Activated B cell treated with CpG ODN at 0.5 μM for 24 hours (primary cell): Measurements from ENCODE around the gene GPR180. TPM values are rescaled to one million over a fixed set of nuclear protein-coding genes. Genes with fewer than 3 reads are reported as not detected.

Source experiments
- ATAC-seq: fragments of 200-7000 bp; cut with Tn5 transposase; one replicate; pipeline ENCODE4 v1.10.0; 2021; ENCODE audit warnings: low read depth, mild to moderate bottlenecking, moderate library complexity
- CTCF ChIA-PET: fragments of 350-600 bp; sonication (Branson Sonifier 250); formaldehyde crosslinking; loops from one replicate; lab custom pipeline; 2021; ENCODE audit warnings: antibody characterized with exemption; lab: Charles Lee
- POLR2A ChIA-PET: fragments of 350-600 bp; sonication (Branson Sonifier 250); formaldehyde crosslinking; loops from one replicate; lab custom pipeline; 2021; ENCODE audit warnings: antibody characterized with exemption; lab: Charles Lee
- DNase-seq: peaks from one replicate; pipeline ENCODE4 v3.0.0; 2022
- H3K27ac Mint-ChIP-seq: one replicate; pipeline ENCODE4 v1.8.0; 2020; ENCODE audit warnings: mixed read lengths
- H3K27me3 Mint-ChIP-seq: one replicate; pipeline ENCODE4 v1.8.0; 2021; ENCODE audit warnings: mixed read lengths
- H3K36me3 Mint-ChIP-seq: one replicate; pipeline ENCODE4 v1.8.0; 2021; ENCODE audit warnings: low read depth, mixed read lengths
- H3K4me1 Mint-ChIP-seq: one replicate; pipeline ENCODE4 v1.8.0; 2021; ENCODE audit warnings: mixed read lengths
- H3K4me3 Mint-ChIP-seq: one replicate; pipeline ENCODE4 v1.8.0; 2020; ENCODE audit warnings: mild to moderate bottlenecking, mixed read lengths
- H3K9me3 Mint-ChIP-seq: one replicate; pipeline ENCODE4 v1.8.0; 2020; ENCODE audit warnings: mixed read lengths
- intact Hi-C: fragments of 100-400 bp; cut with micrococcal nuclease; formaldehyde crosslinking; loops from one replicate; pipeline ENCODE4 v1.15.1; 2024
- total RNA-seq: library from RNA; stranded (reverse); gene quantifications from 2 replicates; pipeline ENCODE4 v1.2.3, GENCODE V29; 2022
- TF ChIP-seq, protein P1 (sequence below): fragments of 200-600 bp; IDR thresholded peaks from one replicate; pipeline ENCODE4 v1.8.0; 2022; ENCODE audit warnings: antibody characterized with exemption, mild to moderate bottlenecking

Gene GPR180
- total RNA-seq, 1 donor from 2014 or later = 5.1 TPM

DNA sequence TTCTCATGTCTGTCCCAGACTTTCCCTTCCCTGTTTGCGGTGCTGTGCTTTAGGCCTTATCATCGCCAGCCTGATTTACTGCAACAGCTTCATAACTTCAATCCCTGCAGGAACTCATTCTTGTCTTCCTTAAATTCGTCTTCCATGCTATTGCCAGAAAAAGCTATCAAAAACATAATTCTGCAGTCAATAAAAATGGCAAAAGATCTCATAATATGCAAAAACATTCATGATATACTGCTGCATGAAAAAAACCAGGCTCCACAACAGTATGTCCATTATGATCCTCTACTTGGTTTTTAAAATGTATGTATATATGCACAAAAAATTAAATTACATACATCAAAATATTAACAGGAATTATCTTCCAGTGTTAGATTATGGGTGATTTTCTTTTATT is 34.1 kb upstream of the GPR180 start:
- Mint-ChIP-seq H3K27me3 (no peaks in the 10 kb centered on the region), H3K9me3 (no peaks in the 10 kb centered on the region), H3K27ac (no peak overlapping the region), H3K4me1 (no peaks in the 10 kb centered on the region), H3K36me3 (peaks cover 35% of the 10 kb centered on the region), H3K4me3 (no peak overlapping the region)
- ChIA-PET POLR2A (no interaction called here), CTCF (no interaction called here)
- no peak for DNase-seq
- TF ChIP-seq, protein P1, sequence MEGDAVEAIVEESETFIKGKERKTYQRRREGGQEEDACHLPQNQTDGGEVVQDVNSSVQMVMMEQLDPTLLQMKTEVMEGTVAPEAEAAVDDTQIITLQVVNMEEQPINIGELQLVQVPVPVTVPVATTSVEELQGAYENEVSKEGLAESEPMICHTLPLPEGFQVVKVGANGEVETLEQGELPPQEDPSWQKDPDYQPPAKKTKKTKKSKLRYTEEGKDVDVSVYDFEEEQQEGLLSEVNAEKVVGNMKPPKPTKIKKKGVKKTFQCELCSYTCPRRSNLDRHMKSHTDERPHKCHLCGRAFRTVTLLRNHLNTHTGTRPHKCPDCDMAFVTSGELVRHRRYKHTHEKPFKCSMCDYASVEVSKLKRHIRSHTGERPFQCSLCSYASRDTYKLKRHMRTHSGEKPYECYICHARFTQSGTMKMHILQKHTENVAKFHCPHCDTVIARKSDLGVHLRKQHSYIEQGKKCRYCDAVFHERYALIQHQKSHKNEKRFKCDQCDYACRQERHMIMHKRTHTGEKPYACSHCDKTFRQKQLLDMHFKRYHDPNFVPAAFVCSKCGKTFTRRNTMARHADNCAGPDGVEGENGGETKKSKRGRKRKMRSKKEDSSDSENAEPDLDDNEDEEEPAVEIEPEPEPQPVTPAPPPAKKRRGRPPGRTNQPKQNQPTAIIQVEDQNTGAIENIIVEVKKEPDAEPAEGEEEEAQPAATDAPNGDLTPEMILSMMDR = no peak
- intact Hi-C loops = no loop called here
- no peak for ATAC-seq

DNA sequence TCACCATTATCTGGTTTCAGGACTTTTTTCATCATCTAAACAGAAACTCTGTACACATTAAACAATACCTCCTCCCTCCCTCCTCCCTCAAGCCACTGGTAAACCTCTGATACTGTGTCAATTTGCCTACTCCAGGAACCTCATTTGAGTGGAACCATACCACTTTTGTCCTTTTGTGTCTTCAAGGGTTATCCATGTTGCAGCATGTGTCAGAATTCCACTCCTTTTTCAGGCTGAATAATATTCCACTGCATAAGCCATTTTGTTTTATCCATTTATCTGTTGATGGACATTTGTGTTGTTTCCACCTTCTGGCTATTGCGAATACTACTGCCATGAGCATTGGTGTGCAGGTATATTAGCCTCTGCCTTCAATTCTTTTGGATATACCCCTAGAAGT is 33.2 kb upstream of the GPR180 start:
- H3K27me3 Mint-ChIP-seq = no peaks in the 10 kb centered on the region
- H3K4me1 Mint-ChIP-seq = no peaks in the 10 kb centered on the region
- H3K4me3 Mint-ChIP-seq = no peak overlapping the region
- peaks cover 41% of the 10 kb centered on the region for H3K36me3 Mint-ChIP-seq
- DNase-seq (no peak), ATAC-seq (no peak)
- intact Hi-C loops = no loop called here
- H3K27ac Mint-ChIP-seq = no peak overlapping the region
- POLR2A ChIA-PET = no interaction called here
- TF ChIP-seq, protein P1 = no peak
- CTCF ChIA-PET = no interaction called here
- H3K9me3 Mint-ChIP-seq = no peaks in the 10 kb centered on the region

DNA sequence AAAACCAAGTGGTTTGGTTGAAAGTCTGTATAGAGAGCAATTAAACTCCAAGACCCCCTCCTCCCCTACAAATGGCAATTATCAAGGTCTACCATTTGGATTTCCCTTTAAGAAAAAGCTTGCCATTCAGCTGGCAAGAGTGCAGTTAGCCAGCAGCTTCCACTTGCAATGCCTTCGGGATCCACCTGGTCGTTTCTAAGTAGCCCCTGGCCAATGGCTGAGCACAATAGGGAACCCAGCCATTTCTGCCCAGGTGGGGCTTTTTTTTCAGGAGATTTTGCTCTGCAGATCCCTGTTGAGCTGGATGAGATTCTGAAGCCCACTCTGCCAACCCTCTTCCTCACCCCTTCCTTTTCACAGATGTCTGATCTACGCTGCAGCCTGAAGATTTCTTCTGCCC is 32.0 kb upstream of the GPR180 start:
- ChIA-PET CTCF (no interaction called here), POLR2A (no interaction called here)
- TF ChIP-seq, protein P1 = no peak
- Mint-ChIP-seq H3K27ac (no peak overlapping the region), H3K4me1 (no peaks in the 10 kb centered on the region), H3K27me3 (no peaks in the 10 kb centered on the region), H3K4me3 (no peak overlapping the region), H3K36me3 (peaks cover 49% of the 10 kb centered on the region), H3K9me3 (no peaks in the 10 kb centered on the region)
- ATAC-seq (no peak), DNase-seq (no peak)
- intact Hi-C loops = no loop called here

DNA sequence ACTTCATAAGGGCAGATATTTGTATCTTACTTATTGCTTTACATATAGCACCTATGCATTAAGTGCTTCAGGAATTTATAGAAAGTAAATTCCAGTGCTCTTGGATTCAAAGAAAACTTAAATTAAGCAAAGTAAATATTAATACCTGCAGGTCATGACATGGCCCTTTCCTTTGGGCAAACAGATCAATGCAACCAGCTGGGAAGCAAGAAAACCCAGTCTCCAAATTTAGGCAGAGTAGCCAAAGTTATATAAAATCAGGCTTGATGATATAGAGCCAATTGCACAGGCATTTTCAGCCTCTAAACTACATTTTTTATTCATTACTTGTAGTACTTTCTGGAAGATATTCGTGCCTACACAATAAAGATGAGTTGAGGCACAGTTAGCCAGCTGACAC is 22.6 kb upstream of the GPR180 start:
- intact Hi-C loops = loop anchor here (2.0 kb wide), 1 partner anchor 16 kb away; no protein-coding TSS in a partner anchor
- Mint-ChIP-seq H3K9me3 (no peaks in the 10 kb centered on the region), H3K27me3 (no peaks in the 10 kb centered on the region), H3K4me3 (no peak overlapping the region), H3K4me1 (no peaks in the 10 kb centered on the region), H3K27ac (no peak overlapping the region), H3K36me3 (peaks cover 56% of the 10 kb centered on the region)
- ChIA-PET POLR2A (interaction anchor here (1.1 kb wide), 1 partner anchor 30 kb away, joined by 3 read pairs; no protein-coding TSS in a partner anchor), CTCF (no interaction called here)
- TF ChIP-seq, protein P1 = no peak
- no peak for DNase-seq
- no peak for ATAC-seq

DNA sequence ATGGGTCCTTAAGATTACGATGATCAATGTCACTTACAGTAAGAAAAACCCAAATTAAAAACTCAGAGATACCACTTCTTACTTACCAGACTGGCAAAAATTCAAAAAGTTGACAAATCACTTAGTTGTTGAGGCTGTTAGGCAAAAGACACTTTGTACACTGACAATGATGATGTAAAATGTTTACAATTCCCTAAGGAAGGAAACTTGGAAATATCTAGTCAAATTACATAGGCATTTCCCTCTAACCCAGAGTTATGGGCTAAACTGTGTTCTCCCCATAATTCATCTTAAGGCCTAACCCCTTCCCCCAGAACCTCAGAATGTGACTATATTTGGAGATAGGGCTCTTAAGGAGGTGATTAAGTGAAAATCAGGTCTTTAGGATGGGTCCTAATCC is 17.7 kb upstream of the GPR180 start:
- ChIA-PET CTCF (no interaction called here), POLR2A (no interaction called here)
- intact Hi-C loops = no loop called here
- H3K27ac Mint-ChIP-seq = no peak overlapping the region
- H3K9me3 Mint-ChIP-seq = no peaks in the 10 kb centered on the region
- H3K36me3 Mint-ChIP-seq = peaks cover 62% of the 10 kb centered on the region
- DNase-seq = no peak
- H3K4me1 Mint-ChIP-seq = no peaks in the 10 kb centered on the region
- TF ChIP-seq, protein P1 = no peak
- H3K4me3 Mint-ChIP-seq = no peak overlapping the region
- ATAC-seq = no peak
- no peaks in the 10 kb centered on the region for H3K27me3 Mint-ChIP-seq
